IPS-11a (cell line): ENCODE data around the gene NR5A2.

Experiments used
- H3K4me3 ChIP-seq: one replicate; pipeline ENCODE4 v1.5.1; 2013; ENCODE audit warnings: low read depth, low read length, control low read depth

Gene NR5A2

DNA sequence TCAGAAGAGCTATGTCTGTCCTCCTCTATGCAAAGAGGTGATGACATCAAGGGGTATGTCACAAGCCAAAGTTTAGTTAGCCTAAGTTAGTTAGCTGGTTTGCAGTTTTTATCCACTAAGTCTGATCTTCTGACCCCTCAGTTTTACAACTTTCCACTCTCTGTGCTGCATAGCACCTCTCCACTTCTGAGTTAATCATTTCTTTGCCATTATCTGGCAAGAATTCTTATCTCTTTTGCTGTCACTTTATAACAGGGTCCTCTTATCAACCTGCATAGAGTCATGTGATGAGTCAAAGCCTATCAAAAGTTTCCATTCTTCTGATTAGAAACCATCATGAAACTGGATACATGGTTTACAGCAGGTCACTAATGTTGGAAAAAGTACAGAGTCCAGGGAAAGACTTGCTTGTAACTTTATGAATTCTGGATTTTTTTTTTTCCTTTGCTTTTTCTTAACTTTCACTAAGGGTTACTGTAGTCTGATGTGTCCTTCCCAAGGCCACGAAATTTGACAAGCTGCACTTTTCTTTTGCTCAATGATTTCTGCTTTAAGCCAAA lies at the start of gene NR5A2:
Gene NR5A2, plus strand, starts transcription at position 447 of the 560 bp plus-strand sequence. CDS start 138 bp downstream, outside the sequence.
- H3K4me3 ChIP-seq: peak within 1 kb of the TSS; percentile 82

DNA sequence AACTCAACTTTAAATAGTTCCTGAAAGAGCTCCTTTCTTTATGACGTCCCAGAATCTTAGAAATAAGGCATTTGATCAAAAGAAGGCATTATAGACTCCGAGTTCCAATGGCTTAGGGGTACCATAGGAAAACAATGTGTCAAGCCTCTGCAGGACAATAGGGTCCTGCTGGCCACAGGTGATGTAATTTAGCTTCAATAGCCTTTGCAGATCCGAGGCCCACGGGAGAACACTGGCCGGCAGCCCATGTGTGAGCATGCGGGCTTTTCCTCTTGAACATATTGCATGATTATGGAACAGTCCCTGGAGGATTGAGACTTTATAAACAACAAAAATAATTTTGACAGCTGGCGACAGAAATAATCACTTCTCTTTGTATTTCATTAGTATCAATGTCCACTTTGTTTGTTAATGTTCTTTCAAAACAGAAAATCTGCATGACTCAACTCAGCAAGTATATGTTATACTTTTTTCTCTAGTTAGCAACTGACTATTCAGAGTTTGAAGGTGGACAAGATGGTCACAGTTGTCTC lies 49.0 kb upstream of the NR5A2 start:
- H3K4me3 ChIP-seq: no peak overlapping the region

DNA sequence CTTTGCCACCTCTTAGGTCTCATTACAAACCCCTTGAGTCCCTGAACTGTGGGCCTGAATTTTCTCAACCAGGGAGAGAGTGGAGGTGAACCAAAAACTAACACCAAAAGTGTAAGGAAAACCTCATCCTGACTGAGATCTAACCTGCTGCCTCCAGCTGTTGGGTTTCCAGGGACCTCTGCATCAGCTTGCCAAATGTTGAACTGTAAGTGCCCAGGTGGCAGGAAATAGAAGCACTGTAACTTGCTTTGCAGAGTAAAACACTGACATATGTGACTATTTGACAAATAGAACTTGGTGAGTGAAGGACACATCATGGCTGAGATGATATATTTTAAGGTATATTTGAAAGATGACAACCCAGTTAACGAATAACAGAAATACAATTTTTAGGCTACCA lies 48.4 kb upstream of the NR5A2 start:
- no peak overlapping the region for H3K4me3 ChIP-seq

DNA sequence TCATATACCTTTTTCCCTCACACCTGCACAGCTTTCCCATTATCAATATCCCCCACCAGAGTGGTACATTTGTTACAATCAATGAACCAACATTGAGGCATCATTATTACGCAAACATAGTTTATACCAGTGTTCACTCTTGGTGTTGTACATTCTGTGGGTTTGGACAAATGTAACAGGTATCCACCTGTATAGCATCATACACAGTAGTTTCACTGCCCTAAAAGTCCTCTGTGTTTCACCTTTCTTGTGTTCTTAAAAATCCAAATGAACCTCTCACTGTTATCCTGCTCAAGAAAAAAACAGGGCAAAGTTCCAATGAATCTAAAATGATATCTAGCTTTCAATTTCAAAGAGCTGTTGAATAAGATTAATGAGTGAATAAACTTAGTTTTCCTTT lies 45.9 kb upstream of the NR5A2 start:
- no peak overlapping the region for H3K4me3 ChIP-seq

DNA sequence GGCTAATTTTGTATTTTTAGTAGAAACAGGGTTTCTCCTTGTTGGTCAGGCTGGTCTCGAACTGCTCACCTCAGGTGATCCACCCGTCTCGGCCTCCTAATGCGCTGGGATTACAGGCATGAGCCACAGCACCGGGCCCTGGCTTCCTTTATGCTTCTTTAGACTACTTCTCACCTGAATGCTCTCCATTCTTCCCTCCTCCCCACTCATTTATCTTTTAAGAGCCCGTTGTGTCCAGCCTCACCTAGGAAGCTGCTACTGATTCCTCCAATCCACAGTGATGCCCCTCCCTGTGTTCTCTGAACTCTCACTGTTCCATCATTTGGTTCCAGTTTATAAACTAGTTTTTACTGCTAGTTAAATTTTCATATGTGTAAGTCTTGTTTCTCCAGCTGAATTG lies 44.9 kb upstream of the NR5A2 start:
- no peak overlapping the region for H3K4me3 ChIP-seq

DNA sequence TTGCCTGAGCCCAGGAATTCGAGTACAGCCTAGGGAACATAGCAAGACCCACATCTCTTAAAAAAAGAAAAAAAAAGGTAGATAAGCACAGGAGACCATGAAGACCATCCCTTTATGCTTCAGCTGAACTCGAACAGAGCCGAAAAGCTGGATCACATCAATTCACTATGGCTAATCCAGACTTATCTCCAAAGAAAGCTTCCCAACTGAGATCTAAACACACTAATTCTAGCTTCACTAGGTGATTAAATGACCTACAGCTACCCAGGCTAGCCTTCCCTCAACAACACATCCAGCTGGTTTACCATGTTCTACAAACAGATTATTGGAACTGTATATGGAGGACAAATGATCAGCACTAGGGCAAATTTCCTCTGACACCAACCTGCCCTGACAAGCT lies 44.0 kb upstream of the NR5A2 start:
- H3K4me3 ChIP-seq: no peak overlapping the region

DNA sequence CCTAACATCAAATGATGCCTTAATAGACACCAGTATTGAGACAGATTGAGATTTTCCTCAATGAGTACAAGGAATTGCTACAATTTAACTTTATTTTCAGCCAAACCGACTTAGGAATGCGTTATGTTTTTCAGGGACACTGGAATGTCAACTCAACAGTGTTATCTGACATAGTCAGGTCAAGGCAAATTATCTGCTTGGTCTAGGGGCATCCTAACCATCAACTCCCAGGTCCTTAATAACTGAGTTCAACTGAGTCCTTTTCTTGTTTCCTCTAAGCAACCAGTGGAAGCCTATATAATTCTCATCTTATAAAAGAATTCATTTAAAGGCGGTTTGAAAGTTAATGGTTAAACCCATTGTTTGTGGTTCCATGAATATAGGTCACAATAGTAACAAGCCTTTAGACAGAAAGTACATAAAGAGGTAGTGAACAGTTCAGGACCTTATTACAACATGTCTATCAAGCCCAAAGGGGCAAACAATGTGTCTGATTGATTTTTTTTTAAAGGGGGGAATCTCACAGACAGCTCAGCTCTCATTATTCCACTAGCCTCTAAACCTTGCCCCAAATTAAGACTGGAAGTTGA lies 32.3 kb upstream of the NR5A2 start:
- H3K4me3 ChIP-seq: no peak overlapping the region

DNA sequence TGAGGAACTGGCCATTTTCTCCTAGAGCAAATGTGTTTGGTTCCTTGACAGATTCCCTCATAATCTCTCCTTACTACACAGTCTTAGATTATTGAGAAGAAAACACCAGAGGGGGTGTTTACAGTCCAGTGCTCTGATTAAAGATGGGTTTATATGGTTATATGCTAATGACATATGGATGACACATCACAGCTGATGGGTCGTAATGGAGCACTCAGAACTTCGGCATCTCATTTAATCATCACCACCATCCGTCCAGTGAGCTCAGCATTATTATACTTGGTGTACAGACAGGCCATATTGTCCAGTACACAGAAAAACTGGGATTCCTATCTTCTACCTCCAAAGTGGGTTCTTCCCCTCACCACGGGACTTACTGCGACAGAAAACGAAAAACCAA lies 22.3 kb upstream of the NR5A2 start:
- no peak overlapping the region for H3K4me3 ChIP-seq

DNA sequence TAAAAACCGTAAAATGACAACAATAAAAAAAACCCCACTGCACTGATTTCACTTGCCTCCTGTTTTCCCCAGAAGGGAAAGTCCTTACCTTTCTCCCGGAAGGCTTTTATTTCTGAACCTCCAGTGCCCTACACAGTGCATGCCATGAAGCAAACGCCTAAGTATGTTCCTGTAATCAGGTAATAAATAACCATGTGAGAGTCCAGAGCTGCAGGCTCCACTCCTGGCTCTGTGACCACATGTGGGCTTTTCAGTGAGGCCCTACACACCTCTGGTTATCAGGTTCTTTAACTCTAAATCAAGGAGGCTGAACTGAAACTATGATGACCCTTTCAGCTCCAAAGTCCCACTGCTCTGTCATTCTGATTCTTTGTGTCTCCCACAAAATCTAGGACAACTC lies 20.8 kb upstream of the NR5A2 start:
- H3K4me3 ChIP-seq: no peak overlapping the region

DNA sequence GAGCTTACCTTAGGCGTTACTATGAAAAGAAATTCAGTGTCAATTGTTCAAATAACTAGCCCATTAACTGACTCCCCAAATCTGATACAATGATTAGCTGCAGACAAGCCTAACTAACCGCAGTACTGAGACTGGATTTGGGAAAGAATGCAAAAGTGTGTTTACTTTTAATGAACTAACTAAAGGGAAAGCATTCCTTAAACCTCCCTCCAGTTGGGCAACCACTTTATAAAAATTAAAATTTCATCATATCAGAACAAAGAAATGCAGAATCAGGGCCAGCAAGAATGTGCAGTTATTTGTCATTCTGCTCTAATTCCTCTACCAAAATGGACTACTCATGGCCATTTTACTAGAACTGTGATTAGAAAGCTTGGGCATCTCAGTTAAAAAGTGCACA lies 11.7 kb upstream of the NR5A2 start:
- H3K4me3 ChIP-seq: no peak overlapping the region

DNA sequence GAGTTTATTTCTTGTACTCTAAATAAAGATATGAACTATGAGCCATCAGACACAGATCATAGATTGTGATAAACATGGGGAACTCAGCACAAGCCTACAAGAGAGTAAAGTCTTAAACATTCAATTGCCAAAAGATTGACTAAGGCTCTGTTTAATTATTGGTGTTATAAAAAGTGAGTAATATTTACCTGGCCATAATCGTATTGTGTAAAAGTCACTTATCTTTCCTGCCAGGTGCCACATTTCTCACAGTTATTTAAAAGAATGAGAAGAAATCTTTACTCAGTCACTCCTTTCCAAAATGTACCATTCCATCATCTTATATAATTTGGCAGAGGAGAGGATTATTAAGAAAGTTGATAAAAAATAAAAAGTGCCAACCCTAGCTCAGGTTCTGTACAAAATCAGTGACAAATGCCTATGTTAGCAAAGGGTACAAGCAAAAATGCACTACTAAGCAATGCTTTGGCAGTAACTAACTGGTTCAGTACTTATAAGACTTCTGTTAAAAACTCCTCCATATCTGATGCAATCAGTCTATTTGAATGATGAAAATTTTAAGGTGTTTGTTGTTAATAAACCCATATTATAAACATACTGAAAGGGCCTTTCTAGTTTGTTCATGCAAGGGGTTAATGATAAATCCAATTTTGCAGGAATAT lies 5.8 kb upstream of the NR5A2 start:
- H3K4me3 ChIP-seq: no peak overlapping the region

DNA sequence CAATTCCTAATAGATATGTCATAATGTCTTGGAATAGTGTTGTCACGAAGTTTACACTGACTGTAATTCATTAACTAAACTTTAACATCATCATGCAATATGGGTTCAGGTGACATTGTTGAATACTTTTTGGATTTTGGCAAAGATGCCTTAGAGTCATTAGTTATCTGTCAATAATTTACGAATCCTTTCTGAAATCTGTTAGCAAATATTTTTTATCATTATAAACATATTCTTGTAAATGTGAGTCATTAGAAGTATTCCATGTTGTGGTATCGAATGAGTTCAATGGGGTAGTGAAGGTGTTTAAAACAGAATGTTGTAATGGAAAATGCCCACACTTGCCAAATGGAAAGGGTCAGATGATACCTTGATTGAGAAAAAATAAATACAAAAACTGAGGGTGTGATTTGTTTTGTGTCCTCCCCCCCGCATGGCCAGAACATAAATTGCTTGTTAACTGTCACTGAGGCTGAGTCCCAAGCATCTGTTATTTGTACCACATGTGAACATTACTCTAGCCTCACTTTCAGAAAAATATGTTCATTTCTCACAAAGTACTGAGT lies 5.2 kb upstream of the NR5A2 start:
- H3K4me3 ChIP-seq: no peak overlapping the region

DNA sequence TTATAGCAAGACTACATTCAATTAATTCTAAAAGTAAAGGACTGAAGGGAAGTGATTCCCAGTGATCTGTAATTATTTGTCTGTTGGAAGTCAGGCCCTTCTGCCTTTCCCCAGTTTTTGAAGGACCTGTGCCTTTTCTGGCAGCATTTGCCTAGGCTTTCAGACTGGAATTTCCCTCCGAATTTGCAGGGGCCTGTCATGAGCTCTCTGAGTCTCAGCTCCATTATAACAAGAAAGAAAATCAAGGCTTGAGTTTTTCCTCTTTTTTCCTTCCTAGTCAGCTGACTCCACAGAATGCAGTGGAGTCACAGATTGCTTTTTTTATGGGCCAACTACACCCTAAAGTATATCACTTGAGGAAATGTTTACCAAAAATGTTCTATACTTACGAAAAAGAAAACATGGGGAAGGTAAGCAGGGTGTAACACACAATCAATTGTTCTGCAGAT lies 1.1 kb downstream of the NR5A2 start:
- peak overlapping the region; percentile 82 for H3K4me3 ChIP-seq

DNA sequence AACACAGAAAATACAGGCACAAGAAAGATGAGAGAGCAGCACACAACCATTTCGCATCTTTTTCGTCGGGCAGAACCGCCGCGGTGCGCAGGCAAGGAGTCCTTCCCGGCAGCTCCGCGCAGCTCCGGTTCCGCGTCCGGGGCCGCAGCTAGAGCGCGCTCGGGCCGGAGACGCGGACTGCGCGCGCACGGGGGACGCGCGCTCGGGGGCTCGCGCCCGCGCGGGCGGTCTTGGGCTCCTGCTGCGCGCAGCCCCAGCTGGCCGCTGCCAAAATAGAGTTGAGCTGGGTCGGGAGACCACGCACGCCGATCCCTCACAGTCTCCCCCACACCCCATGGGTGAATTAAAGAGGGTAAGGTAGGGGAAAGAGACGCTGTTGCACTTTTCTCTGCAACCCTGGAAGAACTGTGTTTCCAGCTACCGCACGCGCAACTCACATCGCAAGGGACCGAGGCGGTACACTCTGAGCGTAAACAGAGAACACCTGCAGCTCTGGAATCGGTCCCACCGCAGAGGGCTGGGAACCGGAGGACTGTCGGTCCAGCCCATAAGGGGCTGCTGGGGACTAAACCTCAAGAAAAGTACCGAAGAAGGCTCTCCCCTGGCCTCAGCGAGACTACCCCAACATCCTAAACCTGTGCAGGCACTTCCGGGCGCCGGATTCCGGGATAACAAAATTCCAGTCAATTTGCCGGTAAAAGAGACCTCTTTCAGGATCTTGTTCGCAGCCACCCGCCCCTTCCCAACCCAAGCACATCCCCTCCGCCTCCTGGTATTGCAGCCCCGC lies 1.7 kb downstream of the NR5A2 start:
- H3K4me3 ChIP-seq: peak overlapping the region; percentile 82

DNA sequence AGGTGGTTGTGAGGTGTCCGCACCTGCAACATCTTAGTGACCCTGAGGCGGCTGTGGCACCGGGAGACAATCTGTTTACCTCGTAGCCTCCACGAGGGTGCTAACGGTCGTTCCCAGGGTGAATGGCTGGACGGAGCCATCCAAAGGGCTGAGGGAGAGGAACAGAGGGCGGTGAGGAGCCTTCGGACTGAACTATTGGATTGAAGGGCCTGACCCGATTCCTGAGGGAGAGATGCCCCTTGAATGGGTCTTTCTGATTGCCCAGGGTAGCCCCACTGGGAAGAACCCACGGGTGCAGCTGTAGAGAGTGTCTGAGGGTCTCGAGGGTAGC lies 2.3 kb downstream of the NR5A2 start:
- H3K4me3 ChIP-seq: peak overlapping the region; percentile 82

DNA sequence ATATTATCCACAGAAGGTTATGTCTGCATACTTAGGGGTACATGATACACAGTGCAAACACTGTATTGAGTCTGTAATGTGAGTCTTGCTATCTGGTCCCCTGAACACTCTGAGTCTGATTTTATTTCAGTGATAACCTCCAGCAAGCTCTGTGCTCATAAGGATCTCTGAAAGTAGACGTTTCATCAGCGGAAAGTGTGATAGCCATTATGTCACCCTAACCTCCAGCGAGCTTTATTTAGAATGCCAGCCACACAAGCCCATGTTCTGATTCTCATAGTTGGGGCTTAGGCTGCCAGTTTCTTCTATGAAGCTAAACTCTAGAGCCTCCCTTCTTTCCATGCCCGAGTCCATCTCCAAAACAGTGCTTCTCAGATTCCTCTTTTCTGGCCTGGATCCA lies 3.3 kb downstream of the NR5A2 start:
- no peak overlapping the region for H3K4me3 ChIP-seq

DNA sequence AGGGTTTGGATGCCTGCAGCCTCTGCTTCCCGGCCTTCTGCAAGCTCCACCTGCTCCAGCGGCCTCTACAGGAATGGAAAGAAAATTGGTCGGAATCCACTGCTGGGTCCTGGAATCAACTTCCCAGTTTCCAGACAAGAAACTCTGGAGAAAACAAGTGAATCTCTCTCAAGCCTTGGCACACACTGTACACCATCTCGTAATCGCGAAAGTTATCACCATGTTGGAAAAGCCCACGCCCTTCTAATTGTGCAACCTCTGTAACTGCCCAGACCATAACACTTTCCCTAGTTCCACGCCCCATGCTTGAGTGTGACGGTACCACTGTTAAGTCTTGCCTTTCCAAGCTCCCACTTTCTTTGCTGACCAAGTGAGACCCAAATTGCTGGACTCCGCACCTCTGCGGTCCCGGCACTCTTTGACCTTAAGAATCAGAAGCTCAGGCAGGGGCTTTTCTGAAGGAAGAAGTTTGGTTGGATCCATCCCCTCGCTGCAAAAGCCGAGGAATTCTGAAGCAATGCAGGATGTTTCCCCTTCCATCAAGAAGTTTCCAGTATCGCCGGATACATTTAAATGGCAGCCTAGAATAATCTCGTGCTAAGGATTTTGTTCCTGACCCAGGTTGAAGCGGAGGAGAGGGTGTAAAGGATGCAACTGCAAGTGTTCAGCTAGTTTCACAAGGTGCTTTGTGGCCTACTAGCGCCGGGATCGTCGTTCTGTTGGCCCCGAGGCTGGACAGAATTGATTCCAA lies 6.2 kb downstream of the NR5A2 start:
- H3K4me3 ChIP-seq: no peak overlapping the region

DNA sequence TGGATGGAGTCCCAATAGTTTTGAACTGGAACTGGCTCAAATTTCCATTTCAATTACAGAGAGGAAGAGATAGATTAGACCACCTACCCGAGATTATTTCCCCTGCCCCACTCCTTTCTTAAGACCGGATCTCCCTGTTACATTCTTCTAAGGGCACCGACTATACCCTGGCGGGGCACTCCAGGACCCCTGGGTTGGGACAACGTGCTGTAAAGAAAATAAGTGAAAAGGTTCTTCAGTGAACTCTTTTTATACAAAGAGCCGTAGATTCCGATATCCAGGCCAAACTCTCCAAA lies 6.7 kb downstream of the NR5A2 start:
- H3K4me3 ChIP-seq: no peak overlapping the region

DNA sequence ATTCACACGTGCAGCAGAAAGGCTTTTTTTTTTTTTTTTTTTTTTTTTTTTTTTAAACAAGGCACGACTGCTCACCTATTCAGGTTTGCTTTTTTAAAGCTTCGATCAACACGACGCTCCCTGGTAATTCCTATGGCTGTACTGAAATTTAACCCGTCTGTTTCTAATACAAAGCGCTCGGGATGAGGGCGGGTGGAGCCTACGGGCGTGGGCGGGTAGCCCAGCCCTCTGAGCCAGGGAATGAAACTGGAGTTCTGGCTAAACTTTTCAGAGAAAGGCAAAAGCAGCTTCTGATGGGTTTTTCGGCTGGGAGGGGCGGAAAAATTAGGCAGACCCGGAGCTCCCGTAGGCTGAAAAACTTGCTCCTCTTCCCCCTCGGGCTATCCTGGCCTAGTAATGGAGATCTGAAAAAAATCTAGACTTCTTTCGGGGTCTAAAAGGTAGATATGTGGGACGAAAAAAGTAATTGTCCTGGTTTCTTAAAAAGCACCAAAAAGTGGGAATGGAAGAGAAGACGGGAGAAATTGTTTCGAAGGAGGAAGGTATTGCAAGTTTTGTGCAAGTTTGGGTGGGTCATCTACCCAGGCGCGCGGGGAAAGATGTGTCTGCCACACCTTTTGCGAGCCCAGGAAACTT lies 7.4 kb downstream of the NR5A2 start:
- H3K4me3 ChIP-seq: peak overlapping the region; percentile 48

DNA sequence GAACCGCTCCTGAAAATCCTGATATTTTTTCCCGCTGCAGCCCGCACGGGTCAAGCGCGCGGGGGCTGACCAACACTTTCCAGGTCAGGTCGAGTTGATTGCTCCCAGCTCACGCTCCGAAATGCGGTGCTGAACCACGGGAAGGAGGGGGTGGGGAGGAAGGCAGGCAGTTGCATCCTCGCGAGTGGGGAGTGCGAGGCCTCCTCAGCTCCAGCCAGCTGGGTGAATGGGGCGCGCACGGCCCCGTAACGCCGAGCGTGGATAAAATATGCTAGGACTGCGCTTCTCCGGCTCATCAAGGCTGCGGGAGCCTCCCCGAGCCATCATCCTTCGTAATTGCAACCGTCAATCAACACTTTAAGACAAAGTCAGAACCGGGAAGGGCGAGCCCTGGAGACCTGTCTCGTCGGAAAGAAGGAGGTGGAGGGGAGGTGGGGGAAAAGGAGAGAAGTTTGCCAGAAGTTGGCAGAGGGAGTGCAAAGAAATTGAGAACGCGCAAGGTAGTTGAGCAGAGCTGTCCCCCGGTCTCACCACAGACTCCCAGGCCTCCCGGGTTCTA lies 8.0 kb downstream of the NR5A2 start:
- peak overlapping the region; percentile 48 for H3K4me3 ChIP-seq
